Measurements from ENCODE around the gene CALM1.

GRCh38 chr14:90457186-90457585, 60.4 kb downstream of the CALM1 start:
- TF ChIP-seq, protein P1, sequence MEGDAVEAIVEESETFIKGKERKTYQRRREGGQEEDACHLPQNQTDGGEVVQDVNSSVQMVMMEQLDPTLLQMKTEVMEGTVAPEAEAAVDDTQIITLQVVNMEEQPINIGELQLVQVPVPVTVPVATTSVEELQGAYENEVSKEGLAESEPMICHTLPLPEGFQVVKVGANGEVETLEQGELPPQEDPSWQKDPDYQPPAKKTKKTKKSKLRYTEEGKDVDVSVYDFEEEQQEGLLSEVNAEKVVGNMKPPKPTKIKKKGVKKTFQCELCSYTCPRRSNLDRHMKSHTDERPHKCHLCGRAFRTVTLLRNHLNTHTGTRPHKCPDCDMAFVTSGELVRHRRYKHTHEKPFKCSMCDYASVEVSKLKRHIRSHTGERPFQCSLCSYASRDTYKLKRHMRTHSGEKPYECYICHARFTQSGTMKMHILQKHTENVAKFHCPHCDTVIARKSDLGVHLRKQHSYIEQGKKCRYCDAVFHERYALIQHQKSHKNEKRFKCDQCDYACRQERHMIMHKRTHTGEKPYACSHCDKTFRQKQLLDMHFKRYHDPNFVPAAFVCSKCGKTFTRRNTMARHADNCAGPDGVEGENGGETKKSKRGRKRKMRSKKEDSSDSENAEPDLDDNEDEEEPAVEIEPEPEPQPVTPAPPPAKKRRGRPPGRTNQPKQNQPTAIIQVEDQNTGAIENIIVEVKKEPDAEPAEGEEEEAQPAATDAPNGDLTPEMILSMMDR (IDR thresholded peaks at IDR 0.05; ENCODE audit: extremely low read depth in 1 of 2, insufficient read depth in 1 of 2, low read depth in 1 of 2, low read length in 2 of 2), result no peak
- TF ChIP-seq EZH2 (IDR thresholded peaks at IDR 0.05; ENCODE audit: borderline replicate concordance, low read depth, low read length, severe bottlenecking), result no peak
- TF ChIP-seq JUN (IDR thresholded peaks at IDR 0.05; ENCODE audit: borderline replicate concordance, insufficient read depth, insufficient read length, low read depth), result no peak
- TF ChIP-seq POLR2AphosphoS5 (IDR thresholded peaks at IDR 0.05; ENCODE audit: insufficient read depth, low read depth, low read length), result no peak
- TF ChIP-seq POLR2A (IDR thresholded peaks at IDR 0.05; ENCODE audit: low read depth, low read length), result no peak
- TF ChIP-seq MAX (IDR thresholded peaks at IDR 0.05; ENCODE audit: insufficient read depth, insufficient read length), result no peak
- TF ChIP-seq MYC (IDR thresholded peaks at IDR 0.05; ENCODE audit: low read depth, low read length), result no peak
- no peak for TF ChIP-seq FOS (IDR thresholded peaks at IDR 0.05; ENCODE audit: borderline replicate concordance, insufficient read depth, low read length)
- TF ChIP-seq GATA2 (IDR thresholded peaks at IDR 0.05; ENCODE audit: insufficient read depth, insufficient read length, low read depth, low read length), result no peak
